Lower leg skin (tissue), 4 donors: ENCODE measurements around the gene OR52I2. TPM values are rescaled to one million over a fixed set of nuclear protein-coding genes. Genes with fewer than 3 reads are reported as not detected.

Source experiments
- DNase-seq, 2 donors: peaks; one replicate each; pipeline ENCODE4 v3.0.0-alpha.2; 2019; ENCODE audit warnings: low spot score in 2 of 2
- H3K4me3 ChIP-seq: fragments of 200-600 bp; sonication (generic); 2 replicates; pipeline ENCODE4 v1.5.1; 2017; ENCODE audit warnings: mild to moderate bottlenecking, low read depth; ENCODE audit not compliant: poor library complexity, severe bottlenecking
- POLR2A ChIP-seq, 2 donors: fragments of 450-650 bp; IDR thresholded peaks; one replicate each; pipeline ENCODE4 v1.6.1; 2016 to 2017; ENCODE audit warnings: antibody characterized with exemption in 2 of 2, mild to moderate bottlenecking in 1 of 2, moderate library complexity in 1 of 2
- WGBS, 2 donors: methylation state at CpG; one replicate each; pipeline ENCODE4 v1.1.5; 2018; 5-methylcytosine and 5-hydroxymethylcytosine counted together
- intact Hi-C: fragments of 100-400 bp; cut with DNase I; formaldehyde crosslinking; loops from one replicate; pipeline ENCODE4 v1.15.0; 2023; ENCODE audit warnings: low total_unique reads
- total RNA-seq, 4 donors: library from RNA; depleted of rRNA; stranded (reverse); fragments of >200 nt; gene quantifications; one replicate each; pipeline ENCODE4 v1.1.0, GENCODE V29; 2016
- TF ChIP-seq, protein P1 (sequence below), 3 donors: fragments of 450-650 bp; IDR thresholded peaks; one replicate each; pipeline ENCODE4 v1.5.1; 2016; ENCODE audit warnings: antibody characterized with exemption in 3 of 3, mild to moderate bottlenecking in 3 of 3, moderate library complexity in 2 of 3

OR52I2 gene
- total RNA-seq = not detected

DNA sequence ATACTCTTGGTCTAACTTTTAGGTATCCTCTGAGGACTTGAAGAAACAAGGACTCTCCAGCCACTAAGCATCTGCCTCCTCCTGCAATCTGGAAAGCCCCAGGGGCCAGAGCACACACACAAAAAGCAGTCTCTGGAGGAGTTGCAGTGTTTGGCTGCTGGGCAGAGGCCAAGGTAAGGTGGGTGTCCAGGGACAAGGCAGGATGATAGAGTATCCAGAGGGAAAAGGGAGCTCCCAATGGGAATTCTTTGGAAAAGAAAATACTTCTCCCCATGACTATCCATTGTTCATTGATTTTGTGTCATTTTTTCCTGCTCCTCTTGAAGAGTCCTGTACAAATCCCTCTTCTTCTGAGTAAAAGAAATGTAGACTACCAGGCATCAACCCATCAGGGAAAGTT lies at the start of gene OR52I2:
Gene OR52I2, plus strand, starts transcription at position 301 of the 400 bp plus-strand sequence.
- intact Hi-C loops = no loop called here
- TF ChIP-seq, protein P1, sequence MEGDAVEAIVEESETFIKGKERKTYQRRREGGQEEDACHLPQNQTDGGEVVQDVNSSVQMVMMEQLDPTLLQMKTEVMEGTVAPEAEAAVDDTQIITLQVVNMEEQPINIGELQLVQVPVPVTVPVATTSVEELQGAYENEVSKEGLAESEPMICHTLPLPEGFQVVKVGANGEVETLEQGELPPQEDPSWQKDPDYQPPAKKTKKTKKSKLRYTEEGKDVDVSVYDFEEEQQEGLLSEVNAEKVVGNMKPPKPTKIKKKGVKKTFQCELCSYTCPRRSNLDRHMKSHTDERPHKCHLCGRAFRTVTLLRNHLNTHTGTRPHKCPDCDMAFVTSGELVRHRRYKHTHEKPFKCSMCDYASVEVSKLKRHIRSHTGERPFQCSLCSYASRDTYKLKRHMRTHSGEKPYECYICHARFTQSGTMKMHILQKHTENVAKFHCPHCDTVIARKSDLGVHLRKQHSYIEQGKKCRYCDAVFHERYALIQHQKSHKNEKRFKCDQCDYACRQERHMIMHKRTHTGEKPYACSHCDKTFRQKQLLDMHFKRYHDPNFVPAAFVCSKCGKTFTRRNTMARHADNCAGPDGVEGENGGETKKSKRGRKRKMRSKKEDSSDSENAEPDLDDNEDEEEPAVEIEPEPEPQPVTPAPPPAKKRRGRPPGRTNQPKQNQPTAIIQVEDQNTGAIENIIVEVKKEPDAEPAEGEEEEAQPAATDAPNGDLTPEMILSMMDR (IDR thresholded peaks at IDR 0.05) = no peak
- TF ChIP-seq POLR2A (IDR thresholded peaks at IDR 0.05) = no peak

DNA sequence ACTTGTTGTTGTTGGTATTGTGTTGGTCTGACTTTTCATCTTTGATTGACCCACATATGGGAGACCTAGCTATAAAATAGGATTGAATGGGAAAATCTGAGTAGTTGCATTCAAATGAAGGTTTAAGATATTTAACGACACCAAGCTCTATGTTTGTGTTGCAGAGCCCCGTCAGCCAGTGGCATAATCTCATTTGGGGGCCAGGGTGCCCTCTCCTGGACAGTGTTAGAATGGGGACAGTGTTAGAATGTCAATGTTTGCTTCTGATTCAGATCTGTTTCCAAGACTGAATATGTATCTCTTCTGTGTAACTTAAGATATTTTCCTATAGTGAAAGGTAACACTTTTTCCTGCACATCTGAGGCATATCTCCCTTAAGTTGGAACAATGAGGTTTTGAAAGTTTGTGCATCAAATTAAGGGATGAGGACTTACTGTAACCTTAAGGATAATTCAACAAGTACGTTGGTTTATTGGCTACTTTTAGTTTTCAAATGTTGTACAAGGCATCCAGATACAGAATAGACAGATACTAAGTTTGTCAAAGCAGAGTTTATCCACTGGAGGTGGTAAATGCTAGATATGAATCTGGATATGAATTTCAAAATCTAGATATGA lies 41.8 kb upstream of the OR52I2 start:
- DNase-seq = peak; percentile 34 to 88

More for the DNA sequence above, at the start of gene OR52I2:
- no peak for DNase-seq
- H3K4me3 ChIP-seq = no peak within 1 kb of the TSS

DNA sequence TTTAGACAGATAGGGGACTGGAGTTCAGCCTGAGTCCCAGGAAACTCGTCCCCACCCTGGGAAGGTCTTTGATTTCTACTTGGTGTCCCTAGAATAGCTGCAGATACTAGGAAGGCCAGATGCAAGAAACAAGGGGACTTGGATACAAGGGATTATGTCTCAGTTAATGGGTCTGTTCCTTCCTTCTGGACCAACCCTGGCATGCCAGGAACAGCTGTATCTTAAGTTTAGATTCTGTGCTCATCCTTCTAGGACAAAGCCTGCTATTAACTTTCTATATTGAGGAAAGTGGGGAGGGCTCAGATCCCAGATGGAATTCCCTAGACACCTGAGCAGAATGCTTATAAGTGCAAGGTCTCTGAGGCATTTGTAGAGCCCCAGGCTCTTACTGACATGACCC lies 40.5 kb upstream of the OR52I2 start:
- TF ChIP-seq, protein P1 (IDR thresholded peaks at IDR 0.05) = no peak
- no peak for TF ChIP-seq POLR2A (IDR thresholded peaks at IDR 0.05)
- WGBS, 2 donors = 0 to 29% methylated on average over 1 of the region's 1 CpG
- no peak for DNase-seq
- intact Hi-C loops = no loop called here
- H3K4me3 ChIP-seq = no peak overlapping the region

More for the DNA sequence above, 41.8 kb upstream of the OR52I2 start:
- no peak overlapping the region for H3K4me3 ChIP-seq
- TF ChIP-seq, protein P1 (IDR thresholded peaks at IDR 0.05) = no peak
- TF ChIP-seq POLR2A (IDR thresholded peaks at IDR 0.05) = no peak
- 17 to 26% methylated on average over 3 of the region's 3 CpGs for WGBS, 2 donors
- intact Hi-C loops = loop anchor here (5.0 kb wide), 1 partner anchor 352 kb away; no protein-coding TSS in a partner anchor

DNA sequence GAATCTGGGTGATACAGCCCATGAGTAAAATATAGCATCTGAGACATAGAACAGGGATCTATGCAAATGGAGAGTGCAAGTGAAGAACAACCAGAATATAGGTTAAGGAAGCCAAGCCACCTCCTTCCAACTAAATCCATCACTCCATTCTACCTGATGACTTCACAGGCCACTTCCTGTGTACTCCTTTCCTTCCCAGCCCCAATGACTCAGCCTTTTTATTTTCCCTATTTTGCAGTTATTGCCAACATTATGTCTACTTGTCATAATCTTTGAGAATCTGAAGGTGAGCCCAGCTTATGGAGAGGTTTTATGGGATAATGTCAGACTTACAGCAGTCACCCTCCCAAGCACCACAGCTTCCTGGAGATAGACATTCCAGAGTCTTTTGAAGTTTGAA lies 38.0 kb upstream of the OR52I2 start:
- DNase-seq = no peak
- intact Hi-C loops = no loop called here
- H3K4me3 ChIP-seq = no peak overlapping the region
- TF ChIP-seq, protein P1 (IDR thresholded peaks at IDR 0.05) = no peak
- TF ChIP-seq POLR2A (IDR thresholded peaks at IDR 0.05) = no peak

DNA sequence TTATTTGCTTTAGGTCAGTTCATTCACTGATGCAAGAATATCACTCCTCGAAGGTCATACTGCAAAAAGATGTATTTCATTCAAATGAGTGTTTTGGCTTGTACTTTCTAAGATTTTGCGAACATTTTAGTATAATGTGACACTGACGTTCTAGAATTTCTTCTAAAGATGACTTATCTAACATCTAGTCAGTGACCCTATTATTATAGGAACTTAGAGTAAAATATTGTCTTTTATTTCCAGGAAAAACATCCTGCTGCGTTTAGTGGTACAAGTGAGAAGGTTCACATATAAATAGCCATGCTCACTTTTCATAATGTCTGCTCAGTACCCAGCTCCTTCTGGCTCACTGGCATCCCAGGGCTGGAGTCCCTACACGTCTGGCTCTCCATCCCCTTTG lies 36.7 kb upstream of the OR52I2 start, which contains the start of gene OR52M1:
Gene OR52M1, plus strand, starts transcription at position 301 of the 400 bp plus-strand sequence. Its CDS starts 0 bp downstream, at position 301.
- no peak within 1 kb of the TSS for H3K4me3 ChIP-seq
- intact Hi-C loops = no loop called here
- TF ChIP-seq, protein P1 (IDR thresholded peaks at IDR 0.05) = no peak
- TF ChIP-seq POLR2A (IDR thresholded peaks at IDR 0.05) = no peak
- WGBS, 2 donors = 79 to 85% methylated on average over 5 of the region's 5 CpGs
- no peak for DNase-seq

DNA sequence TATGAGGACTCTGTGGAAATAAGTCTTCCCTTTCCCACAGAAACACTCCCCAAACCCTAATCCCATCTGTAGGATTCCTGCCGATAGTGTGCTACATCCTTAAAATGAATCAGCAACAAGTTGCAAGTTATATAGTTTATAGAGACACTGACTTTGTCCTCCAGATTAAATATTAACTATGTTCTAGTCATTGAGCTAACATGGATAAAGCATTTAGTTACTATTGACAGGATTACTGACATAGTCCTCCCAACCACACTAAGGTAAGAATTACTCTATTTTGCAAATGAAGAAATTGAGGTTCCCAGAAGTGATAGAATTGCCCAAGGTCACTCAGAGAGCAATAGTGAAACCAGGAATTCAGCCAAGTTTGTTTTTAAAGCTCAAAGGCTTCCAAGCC lies 34.7 kb upstream of the OR52I2 start:
- TF ChIP-seq, protein P1 (IDR thresholded peaks at IDR 0.05) = no peak
- no peak for TF ChIP-seq POLR2A (IDR thresholded peaks at IDR 0.05)
- intact Hi-C loops = no loop called here
- WGBS, 2 donors = 87 to 96% methylated on average over 1 of the region's 1 CpG
- no peak overlapping the region for H3K4me3 ChIP-seq
- no peak for DNase-seq
